SK-N-MC (cell line): ENCODE results near the gene FBLN2.

Experiments
- DNase-seq: peaks from one replicate; pipeline ENCODE4 v3.0.0-alpha.2; 2011; ENCODE audit warnings: low read depth, low spot score
- H3K27ac ChIP-seq: fragments of 200-600 bp; sonication (generic); 2 replicates; pipeline ENCODE4 v1.5.1; 2016; ENCODE audit warnings: mixed run types
- H3K36me3 ChIP-seq: fragments of 200-600 bp; sonication (generic); 2 replicates; pipeline ENCODE4 v1.6.1; 2017; ENCODE audit warnings: antibody characterized with exemption, low read length, mixed read lengths; ENCODE audit not compliant: insufficient read depth
- H3K4me3 ChIP-seq: fragments of 200-600 bp; sonication (generic); 2 replicates; pipeline ENCODE4 v1.5.1; 2016
- H3K9ac ChIP-seq: fragments of 200-600 bp; sonication (generic); 2 replicates; pipeline ENCODE4 v1.8.0; 2017; ENCODE audit warnings: mixed run types, mixed read lengths; ENCODE audit not compliant: insufficient read length
- H3K9me3 ChIP-seq: fragments of 200-600 bp; sonication (generic); 2 replicates; pipeline ENCODE4 v1.6.1; 2017; ENCODE audit warnings: low read depth, mild to moderate bottlenecking, antibody characterized with exemption, low read length, moderate library complexity, mixed read lengths
- EZH2 ChIP-seq: fragments of 200-600 bp; sonication (generic); IDR thresholded peaks from one replicate; pipeline ENCODE4 v1.6.1; 2017; ENCODE audit warnings: antibody characterized with exemption
- FOXP2 ChIP-seq: optimal IDR thresholded peaks from 2 replicates; pipeline ENCODE3; 2011; ENCODE audit warnings: mild to moderate bottlenecking, moderate library complexity; ENCODE audit not compliant: insufficient read depth; ENCODE audit errors: extremely low read length, control extremely low read depth
- POLR2AphosphoS5 ChIP-seq: IDR thresholded peaks from 2 replicates; pipeline ENCODE4 v1.6.1; 2012; ENCODE audit warnings: mild to moderate bottlenecking, low read depth, low read length, borderline replicate concordance

The FBLN2 gene

GRCh38 chr3:13634151-13634550, 85.2 kb downstream of the FBLN2 start:
- DNase-seq: no peak
- TF ChIP-seq FOXP2 (no peak), POLR2AphosphoS5 (no peak), EZH2 (no peak)
- no peak overlapping the region for H3K27ac ChIP-seq
- no peaks in the 10 kb centered on the region for H3K36me3 ChIP-seq
- H3K4me3 ChIP-seq: no peak overlapping the region
- H3K9me3 ChIP-seq: no peaks in the 10 kb centered on the region
- H3K9ac ChIP-seq: no peak overlapping the region

GRCh38 chr3:13634615-13635014, 85.7 kb downstream of the FBLN2 start:
- DNase-seq: no peak
- no peaks in the 10 kb centered on the region for H3K36me3 ChIP-seq
- no peak overlapping the region for H3K9ac ChIP-seq
- no peaks in the 10 kb centered on the region for H3K9me3 ChIP-seq
- no peak overlapping the region for H3K4me3 ChIP-seq
- no peak overlapping the region for H3K27ac ChIP-seq
- no peak for TF ChIP-seq POLR2AphosphoS5
- TF ChIP-seq EZH2: no peak
- TF ChIP-seq FOXP2: no peak

- Histone ChIP-seq H3K4me3 (no peak overlapping the region), H3K9ac (no peak overlapping the region), H3K36me3 (no peaks in the 10 kb centered on the region), H3K9me3 (no peaks in the 10 kb centered on the region), H3K27ac (no peak overlapping the region)
- no peak for DNase-seq
- TF ChIP-seq EZH2: no peak
- no peak for TF ChIP-seq POLR2AphosphoS5
- no peak for TF ChIP-seq FOXP2
These were observed 87.3 kb downstream of the FBLN2 start for GRCh38 chr3:13636186-13636585.

GRCh38 chr3:13636874-13637273, 87.9 kb downstream of the FBLN2 start:
- TF ChIP-seq FOXP2: no peak
- no peak for TF ChIP-seq EZH2
- TF ChIP-seq POLR2AphosphoS5: no peak
- H3K9ac ChIP-seq: no peak overlapping the region
- no peak for DNase-seq
- H3K36me3 ChIP-seq: no peaks in the 10 kb centered on the region
- H3K4me3 ChIP-seq: no peak overlapping the region
- H3K9me3 ChIP-seq: no peaks in the 10 kb centered on the region
- H3K27ac ChIP-seq: no peak overlapping the region

- no peak for DNase-seq
- H3K36me3 ChIP-seq: no peaks in the 10 kb centered on the region
- H3K9ac ChIP-seq: no peak overlapping the region
- TF ChIP-seq FOXP2 (no peak), EZH2 (no peak), POLR2AphosphoS5 (no peak)
- no peak overlapping the region for H3K27ac ChIP-seq
- H3K4me3 ChIP-seq: no peak overlapping the region
- no peaks in the 10 kb centered on the region for H3K9me3 ChIP-seq
These were observed 88.5 kb downstream of the FBLN2 start for GRCh38 chr3:13637311-13637891.

- TF ChIP-seq FOXP2: no peak
- no peak for TF ChIP-seq POLR2AphosphoS5
- no peak for TF ChIP-seq EZH2
- no peak overlapping the region for H3K27ac ChIP-seq
- no peak overlapping the region for H3K9ac ChIP-seq
- no peaks in the 10 kb centered on the region for H3K36me3 ChIP-seq
- H3K4me3 ChIP-seq: no peak overlapping the region
- no peaks in the 10 kb centered on the region for H3K9me3 ChIP-seq
- DNase-seq: no peak
These were observed 89.0 kb downstream of the FBLN2 start for GRCh38 chr3:13637953-13638352.

- Histone ChIP-seq H3K36me3 (no peaks in the 10 kb centered on the region), H3K27ac (no peak overlapping the region), H3K9me3 (no peaks in the 10 kb centered on the region), H3K4me3 (no peak overlapping the region), H3K9ac (no peak overlapping the region)
- DNase-seq: no peak
- TF ChIP-seq FOXP2 (no peak), EZH2 (no peak), POLR2AphosphoS5 (no peak)
These were observed 90.0 kb downstream of the FBLN2 start for GRCh38 chr3:13638927-13639326.

GRCh38 chr3:13642597-13642996, 93.7 kb downstream of the FBLN2 start:
- no peak for TF ChIP-seq EZH2
- TF ChIP-seq FOXP2: no peak
- no peak for TF ChIP-seq POLR2AphosphoS5
- H3K9me3 ChIP-seq: no peaks in the 10 kb centered on the region
- no peak overlapping the region for H3K27ac ChIP-seq
- H3K36me3 ChIP-seq: no peaks in the 10 kb centered on the region
- no peak overlapping the region for H3K4me3 ChIP-seq
- H3K9ac ChIP-seq: no peak overlapping the region
- no peak for DNase-seq

GRCh38 chr3:13644341-13645117, 95.6 kb downstream of the FBLN2 start:
- DNase-seq: no peak
- H3K9ac ChIP-seq: no peak overlapping the region
- H3K27ac ChIP-seq: no peak overlapping the region
- TF ChIP-seq POLR2AphosphoS5 (no peak), EZH2 (no peak), FOXP2 (no peak)
- H3K36me3 ChIP-seq: no peaks in the 10 kb centered on the region
- no peaks in the 10 kb centered on the region for H3K9me3 ChIP-seq
- no peak overlapping the region for H3K4me3 ChIP-seq
